H9 (cell line): ENCODE data around the gene CES2. TPM values are rescaled to one million over a fixed set of nuclear protein-coding genes. Genes with fewer than 3 reads are reported as not detected.

Source experiments
- DNase-seq: peaks from one replicate; pipeline ENCODE4 v3.0.0-alpha.2; 2017
- H2AFZ ChIP-seq: one replicate; pipeline ENCODE4 v1.6.1; 2013; ENCODE audit warnings: mild to moderate bottlenecking, low read length, control low read depth, moderate library complexity
- H2AK5ac ChIP-seq: 2 replicates; pipeline ENCODE4 v1.6.1; 2013; ENCODE audit warnings: low read length, control low read depth, mixed read lengths; ENCODE audit not compliant: insufficient read length
- H2BK120ac ChIP-seq: one replicate; pipeline ENCODE4 v1.6.1; 2013; ENCODE audit warnings: low read depth, mild to moderate bottlenecking, low read length, control low read depth, inconsistent platforms; ENCODE audit not compliant: poor library complexity, severe bottlenecking
- H2BK12ac ChIP-seq: 2 replicates; pipeline ENCODE4 v1.6.1; 2013; ENCODE audit warnings: low read length, control low read depth, mixed read lengths, low read depth; ENCODE audit not compliant: insufficient read length
- H2BK15ac ChIP-seq: 2 replicates; pipeline ENCODE4 v1.6.1; 2013; ENCODE audit warnings: low read depth, low read length, control low read depth
- H2BK20ac ChIP-seq: one replicate; pipeline ENCODE4 v1.6.1; 2013; ENCODE audit warnings: low read depth, mild to moderate bottlenecking, low read length, control low read depth, inconsistent platforms; ENCODE audit not compliant: poor library complexity, severe bottlenecking
- H2BK5ac ChIP-seq: 2 replicates; pipeline ENCODE4 v1.6.1; 2013; ENCODE audit warnings: low read length, control low read depth, mixed read lengths; ENCODE audit not compliant: insufficient read length
- H3K14ac ChIP-seq: 2 replicates; pipeline ENCODE4 v1.6.1; 2013; ENCODE audit warnings: low read length, control low read depth; ENCODE audit not compliant: insufficient read depth
- H3K18ac ChIP-seq: 2 replicates; pipeline ENCODE4 v1.6.1; 2013; ENCODE audit warnings: low read depth, mild to moderate bottlenecking, mixed read lengths, low read length, control low read depth; ENCODE audit not compliant: insufficient read length
- H3K23ac ChIP-seq: 2 replicates; pipeline ENCODE4 v1.6.1; 2013; ENCODE audit warnings: low read length, control low read depth, mixed read lengths, low read depth; ENCODE audit not compliant: insufficient read length
- H3K23me2 ChIP-seq: 2 replicates; pipeline ENCODE4 v1.6.1; 2013; ENCODE audit warnings: low read depth, mild to moderate bottlenecking, mixed read lengths, low read length, control low read depth; ENCODE audit not compliant: insufficient read length, poor library complexity, severe bottlenecking
- H3K27ac ChIP-seq: 2 replicates; pipeline ENCODE4 v1.5.1; 2013; ENCODE audit warnings: low read length, control low read depth, mixed read lengths, low read depth; ENCODE audit not compliant: insufficient read length
- H3K27me3 ChIP-seq: 2 replicates; pipeline ENCODE4 v1.6.1; 2013; ENCODE audit warnings: low read length, control low read depth, inconsistent platforms; ENCODE audit not compliant: insufficient read depth
- H3K4ac ChIP-seq: 2 replicates; pipeline ENCODE4 v1.6.1; 2013; ENCODE audit warnings: low read depth, mild to moderate bottlenecking, control low read depth, inconsistent platforms, low read length, moderate library complexity
- H3K4me1 ChIP-seq: 2 replicates; pipeline ENCODE4 v1.6.1; 2013; ENCODE audit warnings: low read length, control low read depth, inconsistent platforms; ENCODE audit not compliant: insufficient read depth
- H3K4me2 ChIP-seq: 2 replicates; pipeline ENCODE4 v1.6.1; 2013; ENCODE audit warnings: low read length, control low read depth, mixed read lengths; ENCODE audit not compliant: insufficient read length, insufficient read depth
- H3K56ac ChIP-seq: 2 replicates; pipeline ENCODE4 v1.6.1; 2013; ENCODE audit warnings: low read depth, mild to moderate bottlenecking, mixed read lengths, low read length, control low read depth; ENCODE audit not compliant: insufficient read length
- H3K79me1 ChIP-seq: 2 replicates; pipeline ENCODE4 v1.6.1; 2013; ENCODE audit warnings: low read depth, mild to moderate bottlenecking, moderate library complexity, low read length, control low read depth, inconsistent platforms; ENCODE audit not compliant: insufficient read depth, poor library complexity, severe bottlenecking
- H3K79me2 ChIP-seq: 2 replicates; pipeline ENCODE4 v1.6.1; 2013; ENCODE audit warnings: low read length, control low read depth, inconsistent platforms; ENCODE audit not compliant: insufficient read depth
- H3K9ac ChIP-seq: 2 replicates; pipeline ENCODE4 v1.6.1; 2013; ENCODE audit warnings: low read length, control low read depth, mixed read lengths; ENCODE audit not compliant: insufficient read length; ENCODE audit errors: extremely low read depth
- H3K9me3 ChIP-seq: one replicate; pipeline ENCODE4 v1.6.1; 2013; ENCODE audit warnings: low read depth, low read length, inconsistent platforms; ENCODE audit not compliant: control insufficient read depth
- H3T11ph ChIP-seq: one replicate; pipeline ENCODE4 v1.6.1; 2013; ENCODE audit warnings: mild to moderate bottlenecking, low read length, control low read depth, inconsistent platforms
- H4K20me1 ChIP-seq: one replicate; pipeline ENCODE4 v1.6.1; 2013; ENCODE audit not compliant: control insufficient read depth, insufficient read length, insufficient read depth
- H4K5ac ChIP-seq: 2 replicates; pipeline ENCODE4 v1.6.1; 2013; ENCODE audit warnings: low read depth, mild to moderate bottlenecking, mixed read lengths, low read length, control low read depth; ENCODE audit not compliant: insufficient read length
- H4K8ac ChIP-seq: replicated peaks from 2 replicates; pipeline ENCODE4 v1.6.1; 2013; ENCODE audit warnings: low read length, control low read depth, mixed read lengths, low read depth; ENCODE audit not compliant: insufficient read length
- H4K91ac ChIP-seq: 2 replicates; pipeline ENCODE4 v1.6.1; 2013; ENCODE audit warnings: low read depth, mild to moderate bottlenecking, moderate library complexity, mixed read lengths, low read length, control low read depth; ENCODE audit not compliant: insufficient read length
- H3K27ac Mint-ChIP-seq, 3 experiments: 2 replicates in 2 of 3; 3 replicates in 1 of 3; pipeline ENCODE4 v1.8.0; 2020 to 2021; ENCODE audit warnings: mixed read lengths in 3 of 3, mild to moderate bottlenecking in 1 of 3, moderate library complexity in 1 of 3
- H3K27me3 Mint-ChIP-seq: 2 replicates; pipeline ENCODE4 v1.8.0; 2021; ENCODE audit warnings: low read depth, mild to moderate bottlenecking, moderate library complexity, mixed read lengths
- H3K36me3 Mint-ChIP-seq, 3 experiments: 2 replicates in 2 of 3; 3 replicates in 1 of 3; pipeline ENCODE4 v1.8.0; 2020 to 2021; ENCODE audit warnings: low read depth in 3 of 3, mixed read lengths in 3 of 3; ENCODE audit not compliant: insufficient read depth in 1 of 3
- H3K4me1 Mint-ChIP-seq, 2 experiments: 2 replicates each; pipeline ENCODE4 v1.8.0; 2020; ENCODE audit warnings: mixed read lengths in 2 of 2
- H3K4me3 Mint-ChIP-seq, 2 experiments: 2 replicates in 1 of 2; 3 replicates in 1 of 2; pipeline ENCODE4 v1.8.0; 2020 to 2021; ENCODE audit warnings: mild to moderate bottlenecking in 2 of 2, mixed read lengths in 2 of 2, moderate library complexity in 1 of 2
- H3K9me3 Mint-ChIP-seq, 2 experiments: 2 replicates in 1 of 2; 3 replicates in 1 of 2; pipeline ENCODE4 v1.8.0; 2020; ENCODE audit warnings: mild to moderate bottlenecking in 2 of 2, mixed read lengths in 2 of 2, moderate library complexity in 1 of 2
- WGBS: extraction: QIAGEN DNeasy Blood & Tissue Kit; methylation state at CpG from one replicate; pipeline ENCODE4 v1.1.7; 2013; ENCODE audit warnings: missing lambda C conversion rate, low lambda C conversion rate, mixed read lengths; ENCODE audit not compliant: insufficient read length; ENCODE audit errors: extremely low coverage; 5-methylcytosine and 5-hydroxymethylcytosine counted together
- long read RNA-seq: library from polyadenylated mRNA; unstranded; transcript quantifications from one replicate; pipeline ENCODE4 v2.0.0, GENCODE V29; 2020
- total RNA-seq: library from RNA; stranded (reverse); gene quantifications from 2 replicates; pipeline ENCODE4 v1.2.1, GENCODE V29; 2021
- TF ChIP-seq, protein P1 (sequence below): fragments of 200-600 bp; sonication (generic); conservative IDR thresholded peaks from 3 replicates; pipeline ENCODE4 v1.8.0; 2021; ENCODE audit warnings: antibody characterized with exemption, mild to moderate bottlenecking

CES2 gene, protein sequence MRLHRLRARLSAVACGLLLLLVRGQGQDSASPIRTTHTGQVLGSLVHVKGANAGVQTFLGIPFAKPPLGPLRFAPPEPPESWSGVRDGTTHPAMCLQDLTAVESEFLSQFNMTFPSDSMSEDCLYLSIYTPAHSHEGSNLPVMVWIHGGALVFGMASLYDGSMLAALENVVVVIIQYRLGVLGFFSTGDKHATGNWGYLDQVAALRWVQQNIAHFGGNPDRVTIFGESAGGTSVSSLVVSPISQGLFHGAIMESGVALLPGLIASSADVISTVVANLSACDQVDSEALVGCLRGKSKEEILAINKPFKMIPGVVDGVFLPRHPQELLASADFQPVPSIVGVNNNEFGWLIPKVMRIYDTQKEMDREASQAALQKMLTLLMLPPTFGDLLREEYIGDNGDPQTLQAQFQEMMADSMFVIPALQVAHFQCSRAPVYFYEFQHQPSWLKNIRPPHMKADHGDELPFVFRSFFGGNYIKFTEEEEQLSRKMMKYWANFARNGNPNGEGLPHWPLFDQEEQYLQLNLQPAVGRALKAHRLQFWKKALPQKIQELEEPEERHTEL
- 25.8 and 28.2 TPM in 2 replicates for total RNA-seq
- long read RNA-seq, transcript CES2-201 (12 exons, 3,927 nt): major isoform, 150 of 326 reads
- long read RNA-seq, transcript CES2-211 (12 exons, 3,391 nt): minor isoform, 37 of 326 reads
- long read RNA-seq, transcript CES2-202 (12 exons, 3,868 nt): minor isoform, 22 of 326 reads
- long read RNA-seq, partial matches to known transcripts: 19 of 326 reads
- long read RNA-seq, other reads (novel, unspliced or antisense): 97 of 326 reads

DNA sequence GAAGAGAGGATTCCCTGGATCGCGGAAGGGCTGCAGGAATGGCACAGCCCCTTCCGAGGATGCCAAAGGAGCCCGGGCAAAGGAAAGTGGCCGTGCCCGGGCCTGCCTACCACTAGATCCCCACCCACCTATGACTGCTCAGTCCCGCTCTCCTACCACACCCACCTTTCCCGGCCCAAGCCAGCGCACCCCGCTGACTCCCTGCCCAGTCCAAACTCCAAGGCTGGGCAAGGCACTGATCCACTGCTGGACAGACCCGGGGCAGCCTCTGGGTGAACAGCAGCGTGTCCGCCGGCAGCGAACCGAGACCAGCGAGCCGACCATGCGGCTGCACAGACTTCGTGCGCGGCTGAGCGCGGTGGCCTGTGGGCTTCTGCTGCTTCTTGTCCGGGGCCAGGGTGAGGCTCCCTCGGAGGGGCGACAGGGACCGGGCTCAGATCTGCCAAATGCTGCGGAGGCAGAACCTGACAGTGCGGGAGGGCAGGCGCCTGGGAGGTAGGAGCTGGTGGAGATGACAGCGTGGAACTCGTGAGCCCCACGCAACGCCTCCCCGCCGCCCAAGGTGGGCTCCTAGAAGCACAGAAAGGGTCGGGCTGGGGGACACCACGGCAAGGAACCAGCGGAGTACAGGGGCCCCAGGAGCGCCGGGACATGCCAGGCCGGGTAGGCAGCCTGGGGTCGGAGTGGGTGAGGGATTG lies at the start of gene CES2:
TSS of gene CES2 (plus strand) at position 203 of the 698 bp plus-strand sequence. CDS start at position 323, 120 bp downstream.
- TF ChIP-seq, protein P1, sequence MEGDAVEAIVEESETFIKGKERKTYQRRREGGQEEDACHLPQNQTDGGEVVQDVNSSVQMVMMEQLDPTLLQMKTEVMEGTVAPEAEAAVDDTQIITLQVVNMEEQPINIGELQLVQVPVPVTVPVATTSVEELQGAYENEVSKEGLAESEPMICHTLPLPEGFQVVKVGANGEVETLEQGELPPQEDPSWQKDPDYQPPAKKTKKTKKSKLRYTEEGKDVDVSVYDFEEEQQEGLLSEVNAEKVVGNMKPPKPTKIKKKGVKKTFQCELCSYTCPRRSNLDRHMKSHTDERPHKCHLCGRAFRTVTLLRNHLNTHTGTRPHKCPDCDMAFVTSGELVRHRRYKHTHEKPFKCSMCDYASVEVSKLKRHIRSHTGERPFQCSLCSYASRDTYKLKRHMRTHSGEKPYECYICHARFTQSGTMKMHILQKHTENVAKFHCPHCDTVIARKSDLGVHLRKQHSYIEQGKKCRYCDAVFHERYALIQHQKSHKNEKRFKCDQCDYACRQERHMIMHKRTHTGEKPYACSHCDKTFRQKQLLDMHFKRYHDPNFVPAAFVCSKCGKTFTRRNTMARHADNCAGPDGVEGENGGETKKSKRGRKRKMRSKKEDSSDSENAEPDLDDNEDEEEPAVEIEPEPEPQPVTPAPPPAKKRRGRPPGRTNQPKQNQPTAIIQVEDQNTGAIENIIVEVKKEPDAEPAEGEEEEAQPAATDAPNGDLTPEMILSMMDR: no peak
- no peaks in the 10 kb centered on the region for H3K4me1 ChIP-seq
- no peaks in the 10 kb centered on the region for H3K27me3 Mint-ChIP-seq
- H3K23me2 ChIP-seq: peaks cover 16% of the 10 kb centered on the region
- peaks cover 13 to 27% of the 10 kb centered on the region in 2 experiments for H3K4me1 Mint-ChIP-seq
- peak within 1 kb of the TSS; percentile 66 for H3K9ac ChIP-seq
- no peak within 1 kb of the TSS for H2BK15ac ChIP-seq
- H3K4ac ChIP-seq: no peak within 1 kb of the TSS
- H3K27me3 ChIP-seq: no peaks in the 10 kb centered on the region
- H3K9me3 Mint-ChIP-seq: no peaks in the 10 kb centered on the region
- no peak within 1 kb of the TSS for H2AK5ac ChIP-seq
- no peak within 1 kb of the TSS for H2BK5ac ChIP-seq
- peak within 1 kb of the TSS; percentile 95 for H3K4me2 ChIP-seq
- no peak within 1 kb of the TSS for H2AFZ ChIP-seq
- H4K20me1 ChIP-seq: no peaks in the 10 kb centered on the region
- H4K91ac ChIP-seq: no peak within 1 kb of the TSS
- no peaks in the 10 kb centered on the region for H3K9me3 ChIP-seq
- H3K36me3 Mint-ChIP-seq: peaks cover 9 to 28% (median 11%) of the 10 kb centered on the region in 3 experiments
- no peak within 1 kb of the TSS for H2BK20ac ChIP-seq
- no peak within 1 kb of the TSS for H3K23ac ChIP-seq
- no peak for DNase-seq
- H3K79me2 ChIP-seq: no peaks in the 10 kb centered on the region
- WGBS: no CpG with 5 or more reads among the region's 44 CpGs
- no peak within 1 kb of the TSS for H3K56ac ChIP-seq
- H2BK120ac ChIP-seq: no peak within 1 kb of the TSS
- H2BK12ac ChIP-seq: no peak within 1 kb of the TSS
- peak within 1 kb of the TSS; percentile 27 for H3K18ac ChIP-seq
- H3K14ac ChIP-seq: peak within 1 kb of the TSS; percentile 82
- no peak within 1 kb of the TSS for H4K8ac ChIP-seq
- H3K27ac ChIP-seq: no peak within 1 kb of the TSS
- no peak within 1 kb of the TSS for H3T11ph ChIP-seq
- H3K27ac Mint-ChIP-seq: peak within 1 kb of the TSS in 1 of 3 experiments; percentile 85; a peak in 2 of 7 replicates
- peak within 1 kb of the TSS; percentile 96 to 97 for H3K4me3 Mint-ChIP-seq
- no peaks in the 10 kb centered on the region for H3K79me1 ChIP-seq
- H4K5ac ChIP-seq: no peak within 1 kb of the TSS
